Mammary epithelial cell (primary cell): ENCODE data around the gene RPS6KA5.

Experiments
- EZH2 ChIP-seq: IDR thresholded peaks from 2 replicates; pipeline ENCODE4 v1.6.1; 2012; ENCODE audit warnings: low read length, inconsistent platforms, borderline replicate concordance
- TF ChIP-seq, protein P1 (sequence below), 2 donors: IDR thresholded peaks in 1 of 2; conservative IDR thresholded peaks in 1 of 2; 2 replicates each; pipeline ENCODE4 v1.5.1; 2011 to 2012; ENCODE audit warnings: inconsistent platforms in 2 of 2, low read length in 2 of 2, mild to moderate bottlenecking in 2 of 2, control low read depth in 1 of 2, low read depth in 1 of 2; ENCODE audit not compliant: insufficient read depth in 1 of 2; ENCODE audit errors: extremely low read depth in 1 of 2

DNA sequence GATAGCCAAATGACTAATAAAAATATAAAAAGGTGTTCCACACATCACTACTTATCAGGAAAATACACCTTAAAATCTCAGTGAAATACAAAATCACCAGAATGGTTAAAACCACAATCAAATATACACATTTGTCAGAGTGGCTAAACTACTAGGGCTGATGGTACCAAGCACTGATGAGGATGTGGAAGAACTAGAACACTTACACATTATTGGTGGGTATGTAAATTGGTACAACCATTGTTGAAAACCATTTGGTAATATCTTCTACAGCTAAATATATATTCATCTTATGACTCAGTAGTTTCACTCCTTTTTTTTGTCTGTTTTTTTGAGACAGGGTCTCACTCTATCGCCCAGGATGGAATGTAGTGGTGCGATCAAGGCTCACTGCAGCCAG, 195.7 kb downstream of the RPS6KA5 start:
- TF ChIP-seq EZH2, result no peak
- TF ChIP-seq, protein P1, sequence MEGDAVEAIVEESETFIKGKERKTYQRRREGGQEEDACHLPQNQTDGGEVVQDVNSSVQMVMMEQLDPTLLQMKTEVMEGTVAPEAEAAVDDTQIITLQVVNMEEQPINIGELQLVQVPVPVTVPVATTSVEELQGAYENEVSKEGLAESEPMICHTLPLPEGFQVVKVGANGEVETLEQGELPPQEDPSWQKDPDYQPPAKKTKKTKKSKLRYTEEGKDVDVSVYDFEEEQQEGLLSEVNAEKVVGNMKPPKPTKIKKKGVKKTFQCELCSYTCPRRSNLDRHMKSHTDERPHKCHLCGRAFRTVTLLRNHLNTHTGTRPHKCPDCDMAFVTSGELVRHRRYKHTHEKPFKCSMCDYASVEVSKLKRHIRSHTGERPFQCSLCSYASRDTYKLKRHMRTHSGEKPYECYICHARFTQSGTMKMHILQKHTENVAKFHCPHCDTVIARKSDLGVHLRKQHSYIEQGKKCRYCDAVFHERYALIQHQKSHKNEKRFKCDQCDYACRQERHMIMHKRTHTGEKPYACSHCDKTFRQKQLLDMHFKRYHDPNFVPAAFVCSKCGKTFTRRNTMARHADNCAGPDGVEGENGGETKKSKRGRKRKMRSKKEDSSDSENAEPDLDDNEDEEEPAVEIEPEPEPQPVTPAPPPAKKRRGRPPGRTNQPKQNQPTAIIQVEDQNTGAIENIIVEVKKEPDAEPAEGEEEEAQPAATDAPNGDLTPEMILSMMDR (conservative IDR thresholded peaks at IDR 0.05 in 1 of 2, IDR thresholded peaks at IDR 0.05 in 1 of 2; ENCODE audit: extremely low read depth in 1 of 2, insufficient read depth in 1 of 2, low read depth in 1 of 2, low read length in 2 of 2), result no peak
